ENCODE results near the gene CRYGB. TPM values are rescaled to one million over a fixed set of nuclear protein-coding genes. Genes with fewer than 3 reads are reported as not detected.

CRYGB gene
- total RNA-seq, 1 donor from 2014 or later = not detected

DNA sequence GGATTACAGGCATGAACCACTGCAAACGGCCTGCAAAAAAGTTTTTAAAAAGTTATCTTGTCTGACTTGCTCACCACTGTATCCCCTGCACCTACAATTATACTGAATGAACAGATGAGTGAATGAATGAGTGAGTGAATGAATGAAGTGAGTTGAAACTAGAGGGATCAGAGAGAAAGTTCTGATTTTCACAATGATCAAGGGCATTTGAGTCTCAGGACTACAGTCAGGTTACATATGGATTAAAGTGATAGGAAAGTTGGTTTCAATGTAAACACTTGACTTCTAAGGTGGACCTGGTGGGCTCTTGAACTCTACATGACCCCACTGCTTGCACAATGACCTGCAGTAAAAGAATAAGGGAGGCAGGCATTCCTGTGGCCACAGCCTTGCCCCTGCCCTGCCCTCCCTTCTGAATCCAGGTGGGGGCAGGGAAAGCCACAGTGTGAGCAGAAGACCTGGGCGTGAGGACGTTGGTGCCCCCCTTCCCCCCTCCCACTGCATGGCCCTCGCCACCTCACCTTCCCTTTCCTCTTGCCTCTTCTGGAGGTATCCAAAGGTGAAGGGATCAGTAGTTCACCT is 33.2 kb upstream of the CRYGB start:
- Mint-ChIP-seq H3K27me3 (no peaks in the 10 kb centered on the region), H3K27ac (peak overlapping the region; percentile 97), H3K4me1 (ENCODE audit: low read depth) (peaks cover 26% of the 10 kb centered on the region), H3K9me3 (ENCODE audit: low read depth) (no peaks in the 10 kb centered on the region), H3K36me3 (ENCODE audit: insufficient read depth) (no peaks in the 10 kb centered on the region), H3K4me3 (ENCODE audit: low read depth) (no peak overlapping the region)
- peak; percentile 30 for DNase-seq (ENCODE audit: low spot score, unreplicated experiment)
- TF ChIP-seq, protein P1, sequence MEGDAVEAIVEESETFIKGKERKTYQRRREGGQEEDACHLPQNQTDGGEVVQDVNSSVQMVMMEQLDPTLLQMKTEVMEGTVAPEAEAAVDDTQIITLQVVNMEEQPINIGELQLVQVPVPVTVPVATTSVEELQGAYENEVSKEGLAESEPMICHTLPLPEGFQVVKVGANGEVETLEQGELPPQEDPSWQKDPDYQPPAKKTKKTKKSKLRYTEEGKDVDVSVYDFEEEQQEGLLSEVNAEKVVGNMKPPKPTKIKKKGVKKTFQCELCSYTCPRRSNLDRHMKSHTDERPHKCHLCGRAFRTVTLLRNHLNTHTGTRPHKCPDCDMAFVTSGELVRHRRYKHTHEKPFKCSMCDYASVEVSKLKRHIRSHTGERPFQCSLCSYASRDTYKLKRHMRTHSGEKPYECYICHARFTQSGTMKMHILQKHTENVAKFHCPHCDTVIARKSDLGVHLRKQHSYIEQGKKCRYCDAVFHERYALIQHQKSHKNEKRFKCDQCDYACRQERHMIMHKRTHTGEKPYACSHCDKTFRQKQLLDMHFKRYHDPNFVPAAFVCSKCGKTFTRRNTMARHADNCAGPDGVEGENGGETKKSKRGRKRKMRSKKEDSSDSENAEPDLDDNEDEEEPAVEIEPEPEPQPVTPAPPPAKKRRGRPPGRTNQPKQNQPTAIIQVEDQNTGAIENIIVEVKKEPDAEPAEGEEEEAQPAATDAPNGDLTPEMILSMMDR (IDR thresholded peaks at IDR 0.05; ENCODE audit: unreplicated experiment) = peak; percentile 16

- Mint-ChIP-seq H3K27me3 (no peaks in the 10 kb centered on the region), H3K9me3 (ENCODE audit: low read depth) (no peaks in the 10 kb centered on the region), H3K4me3 (ENCODE audit: low read depth) (no peak overlapping the region), H3K36me3 (ENCODE audit: insufficient read depth) (no peaks in the 10 kb centered on the region), H3K4me1 (ENCODE audit: low read depth) (peaks cover 19% of the 10 kb centered on the region), H3K27ac (no peak overlapping the region)
- TF ChIP-seq, protein P1 (IDR thresholded peaks at IDR 0.05; ENCODE audit: unreplicated experiment) = no peak
- DNase-seq (ENCODE audit: low spot score, unreplicated experiment) = no peak
These were observed 29.8 kb upstream of the CRYGB start for GRCh38 chr2:208175840-208176153.

- H3K4me3 Mint-ChIP-seq (ENCODE audit: low read depth) = no peak overlapping the region
- peaks cover 19% of the 10 kb centered on the region for H3K4me1 Mint-ChIP-seq (ENCODE audit: low read depth)
- no peaks in the 10 kb centered on the region for H3K27me3 Mint-ChIP-seq
- TF ChIP-seq, protein P1 (IDR thresholded peaks at IDR 0.05; ENCODE audit: unreplicated experiment) = peak; percentile 89
- H3K27ac Mint-ChIP-seq = peak overlapping the region; percentile 59
- DNase-seq (ENCODE audit: low spot score, unreplicated experiment) = peak; percentile 52
- H3K9me3 Mint-ChIP-seq (ENCODE audit: low read depth) = no peaks in the 10 kb centered on the region
- no peaks in the 10 kb centered on the region for H3K36me3 Mint-ChIP-seq (ENCODE audit: insufficient read depth)
These were observed 29.3 kb upstream of the CRYGB start for GRCh38 chr2:208175069-208175839.

DNA sequence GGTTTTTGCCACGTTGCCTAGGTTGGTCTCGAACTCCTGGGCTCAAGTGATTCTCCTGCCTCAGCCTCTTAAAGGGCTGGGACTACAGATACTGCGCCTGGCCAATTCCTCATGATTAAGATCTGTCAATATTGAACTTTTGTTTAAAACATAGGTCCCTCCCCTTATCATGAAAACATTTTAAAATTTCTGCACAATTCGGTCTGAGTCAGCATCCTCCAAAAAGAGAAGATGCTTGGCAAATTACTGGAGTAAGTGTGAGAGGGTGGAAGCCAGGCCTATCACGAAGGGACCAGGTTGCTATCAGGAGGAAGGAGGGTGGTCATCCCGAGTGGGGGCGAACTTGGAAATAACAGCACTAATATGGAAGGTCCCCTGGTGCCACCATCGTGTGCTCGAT is 28.2 kb upstream of the CRYGB start:
- no peak overlapping the region for H3K4me3 Mint-ChIP-seq (ENCODE audit: low read depth)
- H3K27ac Mint-ChIP-seq = no peak overlapping the region
- no peak for DNase-seq (ENCODE audit: low spot score, unreplicated experiment)
- TF ChIP-seq, protein P1 (IDR thresholded peaks at IDR 0.05; ENCODE audit: unreplicated experiment) = no peak
- no peaks in the 10 kb centered on the region for H3K9me3 Mint-ChIP-seq (ENCODE audit: low read depth)
- peaks cover 11% of the 10 kb centered on the region for H3K4me1 Mint-ChIP-seq (ENCODE audit: low read depth)
- no peaks in the 10 kb centered on the region for H3K36me3 Mint-ChIP-seq (ENCODE audit: insufficient read depth)
- H3K27me3 Mint-ChIP-seq = no peaks in the 10 kb centered on the region

GRCh38 chr2:208172125-208172524 is 26.2 kb upstream of the CRYGB start:
- no peaks in the 10 kb centered on the region for H3K27me3 Mint-ChIP-seq
- no peak overlapping the region for H3K4me3 Mint-ChIP-seq (ENCODE audit: low read depth)
- H3K36me3 Mint-ChIP-seq (ENCODE audit: insufficient read depth) = no peaks in the 10 kb centered on the region
- TF ChIP-seq, protein P1 (IDR thresholded peaks at IDR 0.05; ENCODE audit: unreplicated experiment) = no peak
- H3K27ac Mint-ChIP-seq = no peak overlapping the region
- no peak for DNase-seq (ENCODE audit: low spot score, unreplicated experiment)
- H3K4me1 Mint-ChIP-seq (ENCODE audit: low read depth) = peaks cover 1% of the 10 kb centered on the region
- no peaks in the 10 kb centered on the region for H3K9me3 Mint-ChIP-seq (ENCODE audit: low read depth)

Measured in progenitor cell of endocrine pancreas (in vitro differentiated cells).